ENCODE data around the gene F2RL3. TPM values are rescaled to one million over a fixed set of nuclear protein-coding genes. Genes with fewer than 3 reads are reported as not detected.

F2RL3 gene
- total and polyA plus RNA-seq, 7 experiments from 2014 or later: 0.16 to 0.19 TPM; not detected in 5

DNA sequence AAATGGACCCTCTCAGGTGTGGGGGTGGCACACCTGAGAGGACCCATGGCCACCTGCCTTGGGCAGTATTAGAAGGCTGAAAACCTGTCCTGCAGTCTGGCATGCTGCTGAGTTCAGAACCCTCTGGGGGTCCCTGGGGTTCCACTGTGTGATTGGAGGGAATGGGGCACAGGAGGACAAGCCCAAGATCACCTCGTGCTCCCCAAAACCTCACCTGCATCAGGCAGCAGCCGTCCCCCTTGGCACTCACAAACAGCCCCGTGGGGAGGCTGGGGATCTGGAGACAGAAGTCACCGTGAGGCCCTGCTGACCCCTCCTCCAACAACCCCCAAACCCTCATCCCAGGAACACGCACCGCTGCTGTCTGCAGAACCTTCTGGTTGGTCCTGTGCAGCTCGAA is 14.5 kb downstream of the F2RL3 start:
- POLR2A ChIA-PET: no interaction called here
- Histone ChIP-seq H3K36me3 (ENCODE audit: control insufficient read depth in 2 of 3, insufficient read depth in 3 of 3, low read length in 3 of 3) (no peaks in the 10 kb centered on the region), H3K9me3 (ENCODE audit: control insufficient read depth in 2 of 3, low read length in 3 of 3) (no peaks in the 10 kb centered on the region), H3K27ac (ENCODE audit: low read depth, low read length) (no peak overlapping the region), H3K4me3 (ENCODE audit: low read length) (no peak overlapping the region), H3K27me3 (ENCODE audit: control insufficient read depth in 2 of 2, insufficient read depth in 2 of 2, low read length in 2 of 2) (no peaks in the 10 kb centered on the region), H3K4me1 (ENCODE audit: control insufficient read depth in 2 of 2, insufficient read depth in 2 of 2, low read length in 2 of 2) (peaks cover 0 to 5% of the 10 kb centered on the region in 2 donors)
- Mint-ChIP-seq H3K4me3 (no peak overlapping the region), H3K27me3 (peaks cover 0 to 5% (median 0%) of the 10 kb centered on the region in 5 donors), H3K36me3 (no peaks in the 10 kb centered on the region), H3K9me3 (peaks cover 0 to 3% (median 0%) of the 10 kb centered on the region in 11 donors), H3K27ac (no peak overlapping the region), H3K4me1 (peaks cover 8 to 16% (median 12%) of the 10 kb centered on the region in 7 donors)
- CTCF ChIA-PET: no interaction called here
- intact Hi-C loops (cut with micrococcal nuclease): no loop called here
- DNase-seq (no peak), ATAC-seq (no peak)

- Histone ChIP-seq H3K27ac (ENCODE audit: low read depth, low read length) (no peak overlapping the region), H3K36me3 (ENCODE audit: control insufficient read depth in 2 of 3, insufficient read depth in 3 of 3, low read length in 3 of 3) (no peaks in the 10 kb centered on the region), H3K27me3 (ENCODE audit: control insufficient read depth in 2 of 2, insufficient read depth in 2 of 2, low read length in 2 of 2) (no peaks in the 10 kb centered on the region), H3K4me3 (ENCODE audit: low read length) (no peak overlapping the region), H3K4me1 (ENCODE audit: control insufficient read depth in 2 of 2, insufficient read depth in 2 of 2, low read length in 2 of 2) (peaks cover 0 to under 1% of the 10 kb centered on the region in 2 donors), H3K9me3 (ENCODE audit: control insufficient read depth in 2 of 3, low read length in 3 of 3) (no peaks in the 10 kb centered on the region)
- DNase-seq: no peak
- POLR2A ChIA-PET: no interaction called here
- ATAC-seq: no peak
- Mint-ChIP-seq H3K27me3 (no peaks in the 10 kb centered on the region), H3K27ac (no peak overlapping the region), H3K36me3 (no peaks in the 10 kb centered on the region), H3K4me1 (peaks cover 4 to 6% (median 5%) of the 10 kb centered on the region in 7 donors), H3K4me3 (no peak overlapping the region), H3K9me3 (peaks cover 0 to 3% (median 0%) of the 10 kb centered on the region in 11 donors)
- intact Hi-C loops (cut with micrococcal nuclease): no loop called here
- CTCF ChIA-PET: no interaction called here
Measured at GRCh38 chr19:16904599-16904998, 15.8 kb downstream of the F2RL3 start.

DNA sequence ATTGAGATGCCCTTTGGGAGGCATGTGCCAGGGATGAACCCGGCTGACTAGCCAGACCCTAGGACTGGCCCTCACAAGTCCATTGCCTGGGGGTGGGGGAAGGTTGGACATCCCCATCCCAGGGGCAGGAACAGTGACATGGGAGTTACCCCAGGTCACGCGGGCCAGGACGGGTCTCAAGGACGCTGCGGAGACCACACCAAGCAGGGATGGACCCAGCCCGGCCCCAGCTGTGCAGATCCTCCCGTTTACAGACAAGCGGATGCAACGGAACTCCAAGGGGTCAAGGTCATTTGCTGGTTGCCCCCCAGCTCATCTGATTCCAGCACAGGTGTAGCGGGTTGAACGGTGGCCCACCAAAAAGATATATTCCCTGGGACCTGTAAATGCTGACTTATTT is 20.0 kb downstream of the F2RL3 start:
- H3K27ac Mint-ChIP-seq: no peak overlapping the region
- no peak overlapping the region for H3K4me3 ChIP-seq (ENCODE audit: low read length)
- peaks cover 0 to 21% (median 13%) of the 10 kb centered on the region in 5 donors for H3K36me3 Mint-ChIP-seq
- intact Hi-C loops (cut with micrococcal nuclease): no loop called here
- ChIA-PET POLR2A (no interaction called here), CTCF (interaction anchor here (0.7 kb wide), 1 partner anchor 787 kb away, joined by 3 read pairs; no protein-coding TSS in a partner anchor)
- no peak for DNase-seq
- no peaks in the 10 kb centered on the region for H3K36me3 ChIP-seq (ENCODE audit: control insufficient read depth in 2 of 3, insufficient read depth in 3 of 3, low read length in 3 of 3)
- no peaks in the 10 kb centered on the region for H3K27me3 ChIP-seq (ENCODE audit: control insufficient read depth in 2 of 2, insufficient read depth in 2 of 2, low read length in 2 of 2)
- no peak overlapping the region for H3K27ac ChIP-seq (ENCODE audit: low read depth, low read length)
- peaks cover 4 to 30% (median 17%) of the 10 kb centered on the region in 11 donors for H3K9me3 Mint-ChIP-seq
- no peaks in the 10 kb centered on the region for H3K4me1 Mint-ChIP-seq
- no peaks in the 10 kb centered on the region for H3K27me3 Mint-ChIP-seq
- peaks cover 0 to 13% (median 0%) of the 10 kb centered on the region in 3 experiments for H3K9me3 ChIP-seq (ENCODE audit: control insufficient read depth in 2 of 3, low read length in 3 of 3)
- no peak for ATAC-seq
- H3K4me1 ChIP-seq (ENCODE audit: control insufficient read depth in 2 of 2, insufficient read depth in 2 of 2, low read length in 2 of 2): no peaks in the 10 kb centered on the region
- no peak overlapping the region for H3K4me3 Mint-ChIP-seq

DNA sequence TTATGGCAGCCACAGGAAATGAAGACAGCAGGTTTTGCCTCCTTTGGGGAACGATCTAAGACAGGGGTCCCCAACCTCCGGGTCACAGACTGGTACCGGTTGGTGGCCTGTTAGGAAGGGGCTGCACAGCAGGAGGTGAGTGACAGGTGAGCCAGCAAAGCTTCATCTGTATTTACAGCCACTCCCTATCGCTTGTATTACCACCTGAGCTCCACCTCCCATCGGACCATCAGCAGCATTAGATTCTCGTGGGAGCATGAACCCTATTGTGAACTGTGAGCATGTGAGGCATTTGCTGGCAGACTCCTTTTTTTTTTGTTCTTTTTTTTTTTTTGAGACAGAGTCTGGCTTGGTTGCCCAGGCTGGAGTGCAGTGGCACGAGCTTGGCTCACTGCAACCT is 22.2 kb downstream of the F2RL3 start:
- CTCF ChIA-PET: interaction anchor here (1.2 kb wide), 1 partner anchor 179 kb away, joined by 3 read pairs; no protein-coding TSS in a partner anchor
- Histone ChIP-seq H3K27me3 (ENCODE audit: control insufficient read depth in 2 of 2, insufficient read depth in 2 of 2, low read length in 2 of 2) (no peaks in the 10 kb centered on the region), H3K4me3 (ENCODE audit: low read length) (no peak overlapping the region), H3K27ac (ENCODE audit: low read depth, low read length) (no peak overlapping the region), H3K36me3 (ENCODE audit: control insufficient read depth in 2 of 3, insufficient read depth in 3 of 3, low read length in 3 of 3) (no peaks in the 10 kb centered on the region), H3K9me3 (ENCODE audit: control insufficient read depth in 2 of 3, low read length in 3 of 3) (peaks cover 0 to 26% (median 0%) of the 10 kb centered on the region in 3 experiments), H3K4me1 (ENCODE audit: control insufficient read depth in 2 of 2, insufficient read depth in 2 of 2, low read length in 2 of 2) (no peaks in the 10 kb centered on the region)
- H3K4me1 Mint-ChIP-seq: peaks cover 0 to 2% (median 0%) of the 10 kb centered on the region in 7 donors
- H3K9me3 Mint-ChIP-seq: peaks cover 4 to 49% (median 20%) of the 10 kb centered on the region in 11 donors
- DNase-seq: no peak
- no peak overlapping the region for H3K27ac Mint-ChIP-seq
- H3K4me3 Mint-ChIP-seq: no peak overlapping the region
- POLR2A ChIA-PET: interaction anchor here (0.6 kb wide), 1 partner anchor 465 kb away, joined by 5 read pairs; no protein-coding TSS in a partner anchor
- H3K36me3 Mint-ChIP-seq: peaks cover 0 to 21% (median 13%) of the 10 kb centered on the region in 5 donors
- intact Hi-C loops (cut with micrococcal nuclease): no loop called here
- H3K27me3 Mint-ChIP-seq: peaks cover 0 to 6% (median 0%) of the 10 kb centered on the region in 5 donors
- ATAC-seq: no peak

- peaks cover 0 to 14% (median 0%) of the 10 kb centered on the region in 5 donors for H3K27me3 Mint-ChIP-seq
- no peaks in the 10 kb centered on the region for H3K36me3 ChIP-seq (ENCODE audit: control insufficient read depth in 2 of 3, insufficient read depth in 3 of 3, low read length in 3 of 3)
- no peaks in the 10 kb centered on the region for H3K27me3 ChIP-seq (ENCODE audit: control insufficient read depth in 2 of 2, insufficient read depth in 2 of 2, low read length in 2 of 2)
- no peak overlapping the region for H3K27ac ChIP-seq (ENCODE audit: low read depth, low read length)
- H3K4me3 Mint-ChIP-seq: no peak overlapping the region
- POLR2A ChIA-PET: no interaction called here
- intact Hi-C loops (cut with micrococcal nuclease): no loop called here
- H3K36me3 Mint-ChIP-seq: peaks cover 0 to 21% (median 15%) of the 10 kb centered on the region in 5 donors
- H3K9me3 Mint-ChIP-seq: peaks cover 4 to 49% (median 20%) of the 10 kb centered on the region in 11 donors
- DNase-seq: no peak
- no peak overlapping the region for H3K4me3 ChIP-seq (ENCODE audit: low read length)
- H3K9me3 ChIP-seq (ENCODE audit: control insufficient read depth in 2 of 3, low read length in 3 of 3): peaks cover 0 to 26% (median 0%) of the 10 kb centered on the region in 3 experiments
- H3K4me1 Mint-ChIP-seq: peaks cover 0 to 2% (median 0%) of the 10 kb centered on the region in 7 donors
- no peaks in the 10 kb centered on the region for H3K4me1 ChIP-seq (ENCODE audit: control insufficient read depth in 2 of 2, insufficient read depth in 2 of 2, low read length in 2 of 2)
- H3K27ac Mint-ChIP-seq: no peak overlapping the region
- CTCF ChIA-PET: interaction anchor here (0.5 kb wide), 1 partner anchor 167 kb away, joined by 3 read pairs; no protein-coding TSS in a partner anchor
- no peak for ATAC-seq
Measured at GRCh38 chr19:16912780-16913179, 24.0 kb downstream of the F2RL3 start.

GRCh38 chr19:16914421-16914820 is 25.6 kb downstream of the F2RL3 start:
- no peak overlapping the region for H3K27ac Mint-ChIP-seq
- peaks cover 0 to 21% (median 15%) of the 10 kb centered on the region in 5 donors for H3K36me3 Mint-ChIP-seq
- H3K4me1 Mint-ChIP-seq: peaks cover 0 to 2% (median 0%) of the 10 kb centered on the region in 7 donors
- H3K27me3 ChIP-seq (ENCODE audit: control insufficient read depth in 2 of 2, insufficient read depth in 2 of 2, low read length in 2 of 2): no peaks in the 10 kb centered on the region
- H3K4me3 ChIP-seq (ENCODE audit: low read length): no peak overlapping the region
- DNase-seq (no peak), ATAC-seq (no peak)
- intact Hi-C loops (cut with micrococcal nuclease): no loop called here
- H3K27me3 Mint-ChIP-seq: peaks cover 0 to 23% (median 0%) of the 10 kb centered on the region in 5 donors
- CTCF ChIA-PET: no interaction called here
- no peaks in the 10 kb centered on the region for H3K4me1 ChIP-seq (ENCODE audit: control insufficient read depth in 2 of 2, insufficient read depth in 2 of 2, low read length in 2 of 2)
- H3K36me3 ChIP-seq (ENCODE audit: control insufficient read depth in 2 of 3, insufficient read depth in 3 of 3, low read length in 3 of 3): no peaks in the 10 kb centered on the region
- no peak overlapping the region for H3K27ac ChIP-seq (ENCODE audit: low read depth, low read length)
- H3K9me3 Mint-ChIP-seq: peaks cover 4 to 53% (median 21%) of the 10 kb centered on the region in 11 donors
- no peak overlapping the region for H3K4me3 Mint-ChIP-seq
- POLR2A ChIA-PET: no interaction called here
- peaks cover 0 to 31% (median 0%) of the 10 kb centered on the region in 3 experiments for H3K9me3 ChIP-seq (ENCODE audit: control insufficient read depth in 2 of 3, low read length in 3 of 3)

- intact Hi-C loops (cut with micrococcal nuclease): no loop called here
Measured at GRCh38 chr19:16915135-16915534, 26.3 kb downstream of the F2RL3 start.

More at GRCh38 chr19:16915135-16915534, 26.3 kb downstream of the F2RL3 start:
- H3K9me3 ChIP-seq (ENCODE audit: control insufficient read depth in 2 of 3, low read length in 3 of 3): peaks cover 0 to 35% (median 0%) of the 10 kb centered on the region in 3 experiments
- peaks cover 7 to 54% (median 24%) of the 10 kb centered on the region in 11 donors for H3K9me3 Mint-ChIP-seq
- DNase-seq: no peak
- POLR2A ChIA-PET: interaction anchor here (0.5 kb wide), 1 partner anchor 968 kb away, joined by 3 read pairs; no protein-coding TSS in a partner anchor
- H3K36me3 ChIP-seq (ENCODE audit: control insufficient read depth in 2 of 3, insufficient read depth in 3 of 3, low read length in 3 of 3): no peaks in the 10 kb centered on the region
- no peaks in the 10 kb centered on the region for H3K27me3 ChIP-seq (ENCODE audit: control insufficient read depth in 2 of 2, insufficient read depth in 2 of 2, low read length in 2 of 2)
- CTCF ChIA-PET: no interaction called here
- peaks cover 0 to 21% (median 15%) of the 10 kb centered on the region in 5 donors for H3K36me3 Mint-ChIP-seq
- H3K4me1 ChIP-seq (ENCODE audit: control insufficient read depth in 2 of 2, insufficient read depth in 2 of 2, low read length in 2 of 2): no peaks in the 10 kb centered on the region
- no peak overlapping the region for H3K27ac Mint-ChIP-seq
- H3K4me1 Mint-ChIP-seq: peaks cover 0 to 2% (median 0%) of the 10 kb centered on the region in 7 donors
- peaks cover 0 to 30% (median 0%) of the 10 kb centered on the region in 5 donors for H3K27me3 Mint-ChIP-seq
- no peak overlapping the region for H3K4me3 ChIP-seq (ENCODE audit: low read length)
- no peak overlapping the region for H3K4me3 Mint-ChIP-seq
- ATAC-seq: no peak
- H3K27ac ChIP-seq (ENCODE audit: low read depth, low read length): no peak overlapping the region
